Measurements from ENCODE around the gene AMMECR1.

AMMECR1 gene

GRCh38 chrX:110194977-110195376 lies 122.9 kb downstream of the AMMECR1 start:
- Histone ChIP-seq H3K4me3 (ENCODE audit: low read length in 2 of 2) (no peak overlapping the region), H3K4me1 (ENCODE audit: control insufficient read depth in 2 of 2, insufficient read depth in 2 of 2, low read length in 2 of 2) (no peaks in the 10 kb centered on the region), H3K36me3 (ENCODE audit: control insufficient read depth in 2 of 2, insufficient read depth in 2 of 2, low read length in 2 of 2) (peaks cover 0 to 3% of the 10 kb centered on the region in 2 donors), H3K9ac (ENCODE audit: low read depth in 1 of 2, low read length in 2 of 2) (no peak overlapping the region), H3K9me3 (ENCODE audit: control insufficient read depth in 2 of 2, low read length in 2 of 2) (no peaks in the 10 kb centered on the region), H3K27ac (ENCODE audit: low read depth in 2 of 2, low read length in 2 of 2) (no peak overlapping the region), H3K27me3 (ENCODE audit: control insufficient read depth in 2 of 2, insufficient read depth in 2 of 2, low read length in 2 of 2) (no peaks in the 10 kb centered on the region)

GRCh38 chrX:110192516-110192915 lies 125.4 kb downstream of the AMMECR1 start:
- H3K4me1 ChIP-seq (ENCODE audit: control insufficient read depth in 2 of 2, insufficient read depth in 2 of 2, low read length in 2 of 2), result no peaks in the 10 kb centered on the region
- H3K9ac ChIP-seq (ENCODE audit: low read depth in 1 of 2, low read length in 2 of 2), result no peak overlapping the region
- H3K9me3 ChIP-seq (ENCODE audit: control insufficient read depth in 2 of 2, low read length in 2 of 2), result no peaks in the 10 kb centered on the region
- H3K27me3 ChIP-seq (ENCODE audit: control insufficient read depth in 2 of 2, insufficient read depth in 2 of 2, low read length in 2 of 2), result no peaks in the 10 kb centered on the region
- no peak overlapping the region for H3K27ac ChIP-seq (ENCODE audit: low read depth in 2 of 2, low read length in 2 of 2)
- H3K36me3 ChIP-seq (ENCODE audit: control insufficient read depth in 2 of 2, insufficient read depth in 2 of 2, low read length in 2 of 2), result no peaks in the 10 kb centered on the region
- no peak overlapping the region for H3K4me3 ChIP-seq (ENCODE audit: low read length in 2 of 2)

GRCh38 chrX:110188701-110189558 lies 129.0 kb downstream of the AMMECR1 start:
- no peaks in the 10 kb centered on the region for H3K4me1 ChIP-seq (ENCODE audit: control insufficient read depth in 2 of 2, insufficient read depth in 2 of 2, low read length in 2 of 2)
- H3K9ac ChIP-seq (ENCODE audit: low read depth in 1 of 2, low read length in 2 of 2), result no peak overlapping the region
- no peaks in the 10 kb centered on the region for H3K27me3 ChIP-seq (ENCODE audit: control insufficient read depth in 2 of 2, insufficient read depth in 2 of 2, low read length in 2 of 2)

GRCh38 chrX:110183314-110183713 lies 134.6 kb downstream of the AMMECR1 start:
- Histone ChIP-seq H3K27me3 (ENCODE audit: control insufficient read depth in 2 of 2, insufficient read depth in 2 of 2, low read length in 2 of 2) (peaks cover 0 to 3% of the 10 kb centered on the region in 2 donors), H3K27ac (ENCODE audit: low read depth in 2 of 2, low read length in 2 of 2) (no peak overlapping the region), H3K4me3 (ENCODE audit: low read length in 2 of 2) (no peak overlapping the region), H3K9me3 (ENCODE audit: control insufficient read depth in 2 of 2, low read length in 2 of 2) (no peaks in the 10 kb centered on the region), H3K4me1 (ENCODE audit: control insufficient read depth in 2 of 2, insufficient read depth in 2 of 2, low read length in 2 of 2) (no peaks in the 10 kb centered on the region), H3K9ac (ENCODE audit: low read depth in 1 of 2, low read length in 2 of 2) (no peak overlapping the region), H3K36me3 (ENCODE audit: control insufficient read depth in 2 of 2, insufficient read depth in 2 of 2, low read length in 2 of 2) (peaks cover 0 to 2% of the 10 kb centered on the region in 2 donors)

More at GRCh38 chrX:110188701-110189558, 129.0 kb downstream of the AMMECR1 start:
- Histone ChIP-seq H3K4me3 (ENCODE audit: low read length in 2 of 2) (no peak overlapping the region), H3K9me3 (ENCODE audit: control insufficient read depth in 2 of 2, low read length in 2 of 2) (no peaks in the 10 kb centered on the region), H3K36me3 (ENCODE audit: control insufficient read depth in 2 of 2, insufficient read depth in 2 of 2, low read length in 2 of 2) (no peaks in the 10 kb centered on the region), H3K27ac (ENCODE audit: low read depth in 2 of 2, low read length in 2 of 2) (no peak overlapping the region)

- H3K4me1 ChIP-seq (ENCODE audit: control insufficient read depth in 2 of 2, insufficient read depth in 2 of 2, low read length in 2 of 2), result no peaks in the 10 kb centered on the region
- no peak overlapping the region for H3K27ac ChIP-seq (ENCODE audit: low read depth in 2 of 2, low read length in 2 of 2)
- H3K27me3 ChIP-seq (ENCODE audit: control insufficient read depth in 2 of 2, insufficient read depth in 2 of 2, low read length in 2 of 2), result peaks cover 0 to 3% of the 10 kb centered on the region in 2 donors
- H3K4me3 ChIP-seq (ENCODE audit: low read length in 2 of 2), result no peak overlapping the region
- H3K36me3 ChIP-seq (ENCODE audit: control insufficient read depth in 2 of 2, insufficient read depth in 2 of 2, low read length in 2 of 2), result peaks cover 0 to 2% of the 10 kb centered on the region in 2 donors
- no peak overlapping the region for H3K9ac ChIP-seq (ENCODE audit: low read depth in 1 of 2, low read length in 2 of 2)
- H3K9me3 ChIP-seq (ENCODE audit: control insufficient read depth in 2 of 2, low read length in 2 of 2), result no peaks in the 10 kb centered on the region
Measured at GRCh38 chrX:110182865-110183264, 135.0 kb downstream of the AMMECR1 start.

- Histone ChIP-seq H3K36me3 (ENCODE audit: control insufficient read depth in 2 of 2, insufficient read depth in 2 of 2, low read length in 2 of 2) (peaks cover 0 to 2% of the 10 kb centered on the region in 2 donors), H3K4me3 (ENCODE audit: low read length in 2 of 2) (no peak overlapping the region), H3K4me1 (ENCODE audit: control insufficient read depth in 2 of 2, insufficient read depth in 2 of 2, low read length in 2 of 2) (no peaks in the 10 kb centered on the region), H3K9me3 (ENCODE audit: control insufficient read depth in 2 of 2, low read length in 2 of 2) (no peaks in the 10 kb centered on the region), H3K27ac (ENCODE audit: low read depth in 2 of 2, low read length in 2 of 2) (no peak overlapping the region), H3K9ac (ENCODE audit: low read depth in 1 of 2, low read length in 2 of 2) (no peak overlapping the region), H3K27me3 (ENCODE audit: control insufficient read depth in 2 of 2, insufficient read depth in 2 of 2, low read length in 2 of 2) (peaks cover 0 to 3% of the 10 kb centered on the region in 2 donors)
Measured at GRCh38 chrX:110182362-110182761, 135.5 kb downstream of the AMMECR1 start.

GRCh38 chrX:110181459-110182137 lies 136.3 kb downstream of the AMMECR1 start:
- Histone ChIP-seq H3K36me3 (ENCODE audit: control insufficient read depth in 2 of 2, insufficient read depth in 2 of 2, low read length in 2 of 2) (peaks cover 0 to 2% of the 10 kb centered on the region in 2 donors), H3K9me3 (ENCODE audit: control insufficient read depth in 2 of 2, low read length in 2 of 2) (no peaks in the 10 kb centered on the region), H3K9ac (ENCODE audit: low read depth in 1 of 2, low read length in 2 of 2) (no peak overlapping the region), H3K27me3 (ENCODE audit: control insufficient read depth in 2 of 2, insufficient read depth in 2 of 2, low read length in 2 of 2) (peaks cover 0 to 3% of the 10 kb centered on the region in 2 donors), H3K27ac (ENCODE audit: low read depth in 2 of 2, low read length in 2 of 2) (no peak overlapping the region), H3K4me3 (ENCODE audit: low read length in 2 of 2) (no peak overlapping the region), H3K4me1 (ENCODE audit: control insufficient read depth in 2 of 2, insufficient read depth in 2 of 2, low read length in 2 of 2) (no peaks in the 10 kb centered on the region)

GRCh38 chrX:110180928-110181310 lies 137.0 kb downstream of the AMMECR1 start:
- peaks cover 0 to 3% of the 10 kb centered on the region in 2 donors for H3K27me3 ChIP-seq (ENCODE audit: control insufficient read depth in 2 of 2, insufficient read depth in 2 of 2, low read length in 2 of 2)
- peaks cover 0 to 2% of the 10 kb centered on the region in 2 donors for H3K36me3 ChIP-seq (ENCODE audit: control insufficient read depth in 2 of 2, insufficient read depth in 2 of 2, low read length in 2 of 2)
- H3K9ac ChIP-seq (ENCODE audit: low read depth in 1 of 2, low read length in 2 of 2), result no peak overlapping the region
- H3K4me1 ChIP-seq (ENCODE audit: control insufficient read depth in 2 of 2, insufficient read depth in 2 of 2, low read length in 2 of 2), result no peaks in the 10 kb centered on the region
- no peak overlapping the region for H3K27ac ChIP-seq (ENCODE audit: low read depth in 2 of 2, low read length in 2 of 2)
- no peaks in the 10 kb centered on the region for H3K9me3 ChIP-seq (ENCODE audit: control insufficient read depth in 2 of 2, low read length in 2 of 2)
- no peak overlapping the region for H3K4me3 ChIP-seq (ENCODE audit: low read length in 2 of 2)

- no peaks in the 10 kb centered on the region for H3K9me3 ChIP-seq (ENCODE audit: control insufficient read depth in 2 of 2, low read length in 2 of 2)
- H3K27ac ChIP-seq (ENCODE audit: low read depth in 2 of 2, low read length in 2 of 2), result no peak overlapping the region
Measured at GRCh38 chrX:110180176-110180927, 137.5 kb downstream of the AMMECR1 start.

More at GRCh38 chrX:110180176-110180927, 137.5 kb downstream of the AMMECR1 start:
- peaks cover 0 to 3% of the 10 kb centered on the region in 2 donors for H3K27me3 ChIP-seq (ENCODE audit: control insufficient read depth in 2 of 2, insufficient read depth in 2 of 2, low read length in 2 of 2)
- H3K9ac ChIP-seq (ENCODE audit: low read depth in 1 of 2, low read length in 2 of 2), result no peak overlapping the region
- no peak overlapping the region for H3K4me3 ChIP-seq (ENCODE audit: low read length in 2 of 2)
- peaks cover 0 to 3% of the 10 kb centered on the region in 2 donors for H3K36me3 ChIP-seq (ENCODE audit: control insufficient read depth in 2 of 2, insufficient read depth in 2 of 2, low read length in 2 of 2)
- no peaks in the 10 kb centered on the region for H3K4me1 ChIP-seq (ENCODE audit: control insufficient read depth in 2 of 2, insufficient read depth in 2 of 2, low read length in 2 of 2)

Data from mucosa of rectum (tissue), 2 donors.